ENCODE measurements around the gene RANGRF.

RANGRF gene

GRCh38 chr17:8275421-8276290, 12.8 kb upstream of the RANGRF start (continued):
- TF ChIP-seq ZFP30 (CRISPR knock-in tag; IDR thresholded peaks at IDR 0.05) (no peak), PPARA (CRISPR knock-in tag; IDR thresholded peaks at IDR 0.05; ENCODE audit: borderline replicate concordance) (no peak), ZFP3 (CRISPR knock-in tag; IDR thresholded peaks at IDR 0.05) (no peak)

GRCh38 chr17:8277317-8277716, 11.2 kb upstream of the RANGRF start:
- TF ChIP-seq BACH2 (CRISPR knock-in tag; IDR thresholded peaks at IDR 0.05; ENCODE audit: borderline replicate concordance) (no peak), ZNF8 (CRISPR knock-in tag; IDR thresholded peaks at IDR 0.05) (no peak)
- TF ChIP-seq, protein P1, sequence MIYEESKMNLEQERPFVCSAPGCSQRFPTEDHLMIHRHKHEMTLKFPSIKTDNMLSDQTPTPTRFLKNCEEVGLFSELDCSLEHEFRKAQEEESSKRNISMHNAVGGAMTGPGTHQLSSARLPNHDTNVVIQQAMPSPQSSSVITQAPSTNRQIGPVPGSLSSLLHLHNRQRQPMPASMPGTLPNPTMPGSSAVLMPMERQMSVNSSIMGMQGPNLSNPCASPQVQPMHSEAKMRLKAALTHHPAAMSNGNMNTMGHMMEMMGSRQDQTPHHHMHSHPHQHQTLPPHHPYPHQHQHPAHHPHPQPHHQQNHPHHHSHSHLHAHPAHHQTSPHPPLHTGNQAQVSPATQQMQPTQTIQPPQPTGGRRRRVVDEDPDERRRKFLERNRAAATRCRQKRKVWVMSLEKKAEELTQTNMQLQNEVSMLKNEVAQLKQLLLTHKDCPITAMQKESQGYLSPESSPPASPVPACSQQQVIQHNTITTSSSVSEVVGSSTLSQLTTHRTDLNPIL (CRISPR knock-in tag; IDR thresholded peaks at IDR 0.05; ENCODE audit: low read depth) = no peak
- TF ChIP-seq, protein P2, sequence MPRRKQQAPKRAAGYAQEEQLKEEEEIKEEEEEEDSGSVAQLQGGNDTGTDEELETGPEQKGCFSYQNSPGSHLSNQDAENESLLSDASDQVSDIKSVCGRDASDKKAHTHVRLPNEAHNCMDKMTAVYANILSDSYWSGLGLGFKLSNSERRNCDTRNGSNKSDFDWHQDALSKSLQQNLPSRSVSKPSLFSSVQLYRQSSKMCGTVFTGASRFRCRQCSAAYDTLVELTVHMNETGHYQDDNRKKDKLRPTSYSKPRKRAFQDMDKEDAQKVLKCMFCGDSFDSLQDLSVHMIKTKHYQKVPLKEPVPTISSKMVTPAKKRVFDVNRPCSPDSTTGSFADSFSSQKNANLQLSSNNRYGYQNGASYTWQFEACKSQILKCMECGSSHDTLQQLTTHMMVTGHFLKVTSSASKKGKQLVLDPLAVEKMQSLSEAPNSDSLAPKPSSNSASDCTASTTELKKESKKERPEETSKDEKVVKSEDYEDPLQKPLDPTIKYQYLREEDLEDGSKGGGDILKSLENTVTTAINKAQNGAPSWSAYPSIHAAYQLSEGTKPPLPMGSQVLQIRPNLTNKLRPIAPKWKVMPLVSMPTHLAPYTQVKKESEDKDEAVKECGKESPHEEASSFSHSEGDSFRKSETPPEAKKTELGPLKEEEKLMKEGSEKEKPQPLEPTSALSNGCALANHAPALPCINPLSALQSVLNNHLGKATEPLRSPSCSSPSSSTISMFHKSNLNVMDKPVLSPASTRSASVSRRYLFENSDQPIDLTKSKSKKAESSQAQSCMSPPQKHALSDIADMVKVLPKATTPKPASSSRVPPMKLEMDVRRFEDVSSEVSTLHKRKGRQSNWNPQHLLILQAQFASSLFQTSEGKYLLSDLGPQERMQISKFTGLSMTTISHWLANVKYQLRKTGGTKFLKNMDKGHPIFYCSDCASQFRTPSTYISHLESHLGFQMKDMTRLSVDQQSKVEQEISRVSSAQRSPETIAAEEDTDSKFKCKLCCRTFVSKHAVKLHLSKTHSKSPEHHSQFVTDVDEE (CRISPR knock-in tag; IDR thresholded peaks at IDR 0.05) = no peak
- no peak for ATAC-seq

DNA sequence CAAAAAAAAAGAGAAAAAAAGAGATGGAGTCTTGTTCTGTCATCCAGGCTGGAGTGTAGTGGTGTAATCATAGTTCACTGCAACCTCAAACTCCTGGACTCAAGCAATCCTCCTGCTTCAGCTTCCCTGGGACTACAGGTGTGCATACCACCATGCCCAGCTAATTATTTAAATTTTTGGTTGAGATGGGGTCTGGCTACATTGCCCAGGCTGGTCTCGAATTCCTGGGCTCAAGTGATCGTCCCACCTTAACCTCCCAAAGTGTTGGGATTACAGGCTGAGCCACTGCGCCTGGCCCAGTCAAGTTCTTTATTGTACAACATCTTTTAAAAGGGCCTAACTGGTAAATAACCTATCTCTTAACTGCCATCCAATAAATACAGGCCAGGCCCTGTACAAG, 6.1 kb upstream of the RANGRF start:
- TF ChIP-seq, protein P2 (CRISPR knock-in tag; IDR thresholded peaks at IDR 0.05) = no peak
- no peak for TF ChIP-seq ZNF8 (CRISPR knock-in tag; IDR thresholded peaks at IDR 0.05)
- ATAC-seq = no peak

- no peak for TF ChIP-seq ZFP3 (CRISPR knock-in tag; IDR thresholded peaks at IDR 0.05)
- TF ChIP-seq ZNF8 (CRISPR knock-in tag; IDR thresholded peaks at IDR 0.05) = no peak
- TF ChIP-seq, protein P1 (CRISPR knock-in tag; IDR thresholded peaks at IDR 0.05; ENCODE audit: low read depth) = no peak
- TF ChIP-seq, protein P3, sequence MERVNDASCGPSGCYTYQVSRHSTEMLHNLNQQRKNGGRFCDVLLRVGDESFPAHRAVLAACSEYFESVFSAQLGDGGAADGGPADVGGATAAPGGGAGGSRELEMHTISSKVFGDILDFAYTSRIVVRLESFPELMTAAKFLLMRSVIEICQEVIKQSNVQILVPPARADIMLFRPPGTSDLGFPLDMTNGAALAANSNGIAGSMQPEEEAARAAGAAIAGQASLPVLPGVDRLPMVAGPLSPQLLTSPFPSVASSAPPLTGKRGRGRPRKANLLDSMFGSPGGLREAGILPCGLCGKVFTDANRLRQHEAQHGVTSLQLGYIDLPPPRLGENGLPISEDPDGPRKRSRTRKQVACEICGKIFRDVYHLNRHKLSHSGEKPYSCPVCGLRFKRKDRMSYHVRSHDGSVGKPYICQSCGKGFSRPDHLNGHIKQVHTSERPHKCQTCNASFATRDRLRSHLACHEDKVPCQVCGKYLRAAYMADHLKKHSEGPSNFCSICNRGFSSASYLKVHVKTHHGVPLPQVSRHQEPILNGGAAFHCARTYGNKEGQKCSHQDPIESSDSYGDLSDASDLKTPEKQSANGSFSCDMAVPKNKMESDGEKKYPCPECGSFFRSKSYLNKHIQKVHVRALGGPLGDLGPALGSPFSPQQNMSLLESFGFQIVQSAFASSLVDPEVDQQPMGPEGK (CRISPR knock-in tag; IDR thresholded peaks at IDR 0.05; ENCODE audit: borderline replicate concordance) = no peak
Measured at GRCh38 chr17:8283356-8283755, 5.1 kb upstream of the RANGRF start.

DNA sequence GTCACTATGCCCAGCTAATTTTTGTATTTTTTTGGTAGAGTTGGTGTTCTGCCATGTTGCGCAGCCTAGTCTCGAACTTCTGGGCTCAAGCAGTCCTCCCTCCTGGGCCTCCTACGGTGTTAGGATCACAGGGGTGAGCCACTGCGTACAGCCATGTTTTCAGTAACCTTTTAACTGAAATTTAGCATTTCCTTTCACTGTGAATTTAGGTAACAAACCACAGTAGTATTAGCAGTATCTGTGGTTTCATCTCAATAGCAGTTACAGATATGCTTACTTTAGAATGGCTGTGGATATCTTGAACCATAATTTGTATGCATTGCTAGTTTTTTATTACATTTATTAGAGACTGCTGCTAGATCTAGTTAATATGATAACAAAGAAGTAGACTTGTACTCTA, 4.3 kb upstream of the RANGRF start:
- TF ChIP-seq ZFP3 (CRISPR knock-in tag; IDR thresholded peaks at IDR 0.05) = no peak
- no peak for TF ChIP-seq ESRRG (CRISPR knock-in tag; IDR thresholded peaks at IDR 0.05)
- no peak for ATAC-seq

More at GRCh38 chr17:8283356-8283755, 5.1 kb upstream of the RANGRF start:
- ATAC-seq = no peak
